ENCODE results near the gene ZKSCAN3. TPM values are rescaled to one million over a fixed set of nuclear protein-coding genes. Genes with fewer than 3 reads are reported as not detected.

ZKSCAN3 gene
- total and polyA plus RNA-seq, 2 donors (not counting 1 experiment from before 2014, with no cell fraction given), result 4.0 to 11.9 TPM

DNA sequence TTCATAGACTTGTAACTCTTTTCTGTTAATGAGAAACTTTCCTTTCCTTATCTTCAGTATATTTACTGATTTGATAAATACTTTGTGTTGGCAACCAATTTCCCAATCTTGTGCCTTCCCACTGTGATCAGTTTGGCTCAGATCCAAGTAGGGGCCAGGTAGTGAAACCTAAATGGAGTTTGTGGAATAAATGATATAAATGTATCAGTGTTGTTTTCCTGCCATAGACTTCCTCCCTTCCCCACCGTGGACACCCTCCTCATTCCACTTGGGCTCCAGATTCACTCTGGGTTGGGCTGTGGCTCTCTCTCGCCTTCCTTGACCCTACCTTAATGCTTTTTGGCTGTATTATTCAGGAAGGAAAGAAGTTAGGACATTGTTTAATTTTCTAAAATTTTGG, 1.3 kb downstream of the ZKSCAN3 start:
- no peak overlapping the region for H2AFZ ChIP-seq (ENCODE audit: insufficient read depth, low read depth, low read length, poor library complexity, severe bottlenecking)
- no peak for TF ChIP-seq CTCF (IDR thresholded peaks at IDR 0.05)
- no peak for TF ChIP-seq EZH2 (IDR thresholded peaks at IDR 0.05; ENCODE audit: borderline replicate concordance, insufficient read depth, low read depth, low read length, poor library complexity, severe bottlenecking)
- H3K36me3 ChIP-seq (replicated peaks in 1 of 2; ENCODE audit: control extremely low read depth in 1 of 2, control insufficient read depth in 1 of 2, extremely low read depth in 1 of 2, insufficient read depth in 2 of 2, low read length in 1 of 2), result no peaks in the 10 kb centered on the region
- H3K79me2 ChIP-seq (ENCODE audit: control insufficient read depth, insufficient read depth, low read length), result peaks cover 65% of the 10 kb centered on the region
- peaks cover 11 to 19% of the 10 kb centered on the region in 2 donors for H3K4me1 ChIP-seq (ENCODE audit: control insufficient read depth in 2 of 2, insufficient read depth in 2 of 2, low read length in 2 of 2)
- ATAC-seq (ENCODE audit: low read depth) (no peak), DNase-seq (no peak)
- H3K4me2 ChIP-seq (replicated peaks; ENCODE audit: low read depth, low read length, poor library complexity, severe bottlenecking), result no peak overlapping the region
- Mint-ChIP-seq H3K27ac (no peak overlapping the region), H3K4me1 (peaks cover 30% of the 10 kb centered on the region), H3K9me3 (ENCODE audit: insufficient read depth) (no peaks in the 10 kb centered on the region), H3K4me3 (peak overlapping the region; percentile 92), H3K27me3 (peaks cover 3% of the 10 kb centered on the region)
- H3K27me3 ChIP-seq (replicated peaks in 1 of 4; ENCODE audit: control extremely low read depth in 1 of 4, control insufficient read depth in 3 of 4, insufficient read depth in 4 of 4, low read length in 3 of 4), result peaks cover 0 to 3% (median 0%) of the 10 kb centered on the region in 4 experiments
- no peak overlapping the region for H3K4me3 ChIP-seq (ENCODE audit: control extremely low read depth in 1 of 5, extremely low read depth in 1 of 5, insufficient read depth in 1 of 5, low read depth in 2 of 5, low read length in 4 of 5)
- CTCF ChIA-PET, result interaction anchor here (1.1 to 1.3 kb wide), 2 partner anchors 30 to 84 kb away, joined by 3 to 7 read pairs; partner anchors contain the start of gene ZSCAN26
- no CpG with 5 or more reads among the region's 2 CpGs for WGBS (ENCODE audit: insufficient coverage)
- H4K20me1 ChIP-seq (ENCODE audit: control insufficient read depth, insufficient read depth, low read length, poor library complexity, severe bottlenecking), result peaks cover 7% of the 10 kb centered on the region
- peaks cover 0 to 6% (median 0%) of the 10 kb centered on the region in 3 donors for H3K9me3 ChIP-seq (ENCODE audit: control extremely low read depth in 1 of 3, control insufficient read depth in 2 of 3, insufficient read depth in 1 of 3, low read length in 2 of 3)
- no peak overlapping the region for H3K9ac ChIP-seq (ENCODE audit: low read length)
- POLR2A ChIA-PET, result interaction anchor here (0.5 kb wide), 1 partner anchor 1282 kb away, joined by 5 read pairs; the partner anchor contains the start of gene GABBR1
- no peak overlapping the region for H3K27ac ChIP-seq (ENCODE audit: low read length in 2 of 2)
- intact Hi-C loops (cut with micrococcal nuclease), result no loop called here

GRCh38 chr6:28351493-28351925, 1.8 kb downstream of the ZKSCAN3 start:
- intact Hi-C loops (cut with micrococcal nuclease), result no loop called here
- POLR2A ChIA-PET, result interaction anchor here (0.5 kb wide), 1 partner anchor 1281 kb away, joined by 5 read pairs; the partner anchor contains the start of gene GABBR1
- TF ChIP-seq EZH2 (IDR thresholded peaks at IDR 0.05; ENCODE audit: borderline replicate concordance, insufficient read depth, low read depth, low read length, poor library complexity, severe bottlenecking) (no peak), CTCF (IDR thresholded peaks at IDR 0.05) (no peak)

More at GRCh38 chr6:28351493-28351925, 1.8 kb downstream of the ZKSCAN3 start:
- Mint-ChIP-seq H3K9me3 (ENCODE audit: insufficient read depth) (no peaks in the 10 kb centered on the region), H3K27ac (peak overlapping the region; percentile 11), H3K4me1 (peaks cover 34% of the 10 kb centered on the region), H3K27me3 (peaks cover 3% of the 10 kb centered on the region), H3K4me3 (peak overlapping the region; percentile 32)
- H3K79me2 ChIP-seq (ENCODE audit: control insufficient read depth, insufficient read depth, low read length), result peaks cover 69% of the 10 kb centered on the region
- no peak for ATAC-seq (ENCODE audit: low read depth)
- H3K4me2 ChIP-seq (replicated peaks; ENCODE audit: low read depth, low read length, poor library complexity, severe bottlenecking), result no peak overlapping the region
- H3K9me3 ChIP-seq (ENCODE audit: control extremely low read depth in 1 of 3, control insufficient read depth in 2 of 3, insufficient read depth in 1 of 3, low read length in 2 of 3), result peaks cover 0 to 6% (median 0%) of the 10 kb centered on the region in 3 donors
- no CpG with 5 or more reads among the region's 2 CpGs for WGBS (ENCODE audit: insufficient coverage)
- no peak for DNase-seq
- H3K4me3 ChIP-seq (ENCODE audit: control extremely low read depth in 1 of 5, extremely low read depth in 1 of 5, insufficient read depth in 1 of 5, low read depth in 2 of 5, low read length in 4 of 5), result no peak overlapping the region
- H3K27me3 ChIP-seq (replicated peaks in 1 of 4; ENCODE audit: control extremely low read depth in 1 of 4, control insufficient read depth in 3 of 4, insufficient read depth in 4 of 4, low read length in 3 of 4), result peaks cover 0 to 3% (median 0%) of the 10 kb centered on the region in 4 experiments
- H2AFZ ChIP-seq (ENCODE audit: insufficient read depth, low read depth, low read length, poor library complexity, severe bottlenecking), result no peak overlapping the region
- CTCF ChIA-PET, result no interaction called here
- H3K9ac ChIP-seq (ENCODE audit: low read length), result no peak overlapping the region
- H3K27ac ChIP-seq (ENCODE audit: low read length in 2 of 2), result no peak overlapping the region
- no peaks in the 10 kb centered on the region for H3K36me3 ChIP-seq (replicated peaks in 1 of 2; ENCODE audit: control extremely low read depth in 1 of 2, control insufficient read depth in 1 of 2, extremely low read depth in 1 of 2, insufficient read depth in 2 of 2, low read length in 1 of 2)
- H3K4me1 ChIP-seq (ENCODE audit: control insufficient read depth in 2 of 2, insufficient read depth in 2 of 2, low read length in 2 of 2), result peaks cover 11 to 23% of the 10 kb centered on the region in 2 donors
- H4K20me1 ChIP-seq (ENCODE audit: control insufficient read depth, insufficient read depth, low read length, poor library complexity, severe bottlenecking), result peaks cover 10% of the 10 kb centered on the region

Measured in B cell (primary cell).